Mucosa of stomach (tissue), 1 donor: ENCODE data around the gene ATP12A.

Experiments used
- H3K27me3 ChIP-seq: one replicate; pipeline ENCODE4 v1.7.0; 2013; ENCODE audit warnings: mild to moderate bottlenecking, low read length; ENCODE audit not compliant: control insufficient read depth, insufficient read depth
- H3K36me3 ChIP-seq: one replicate; pipeline ENCODE4 v1.7.0; 2013; ENCODE audit warnings: low read length; ENCODE audit not compliant: control insufficient read depth, insufficient read depth
- H3K4me1 ChIP-seq: one replicate; pipeline ENCODE4 v1.7.0; 2013; ENCODE audit warnings: mild to moderate bottlenecking, low read length; ENCODE audit not compliant: control insufficient read depth, insufficient read depth
- H3K4me3 ChIP-seq: one replicate; pipeline ENCODE4 v1.7.0; 2013; ENCODE audit warnings: low read length
- H3K9ac ChIP-seq: one replicate; pipeline ENCODE4 v1.7.0; 2013; ENCODE audit warnings: mild to moderate bottlenecking, low read length, moderate library complexity
- H3K9me3 ChIP-seq: one replicate; pipeline ENCODE4 v1.7.0; 2013; ENCODE audit warnings: mild to moderate bottlenecking, low read length, moderate library complexity; ENCODE audit not compliant: control insufficient read depth
- donor health status: Pancreatic carcinoma.

ATP12A gene

GRCh38 chr13:24650161-24650560 is 30.0 kb upstream of the ATP12A start:
- no peaks in the 10 kb centered on the region for H3K36me3 ChIP-seq

DNA sequence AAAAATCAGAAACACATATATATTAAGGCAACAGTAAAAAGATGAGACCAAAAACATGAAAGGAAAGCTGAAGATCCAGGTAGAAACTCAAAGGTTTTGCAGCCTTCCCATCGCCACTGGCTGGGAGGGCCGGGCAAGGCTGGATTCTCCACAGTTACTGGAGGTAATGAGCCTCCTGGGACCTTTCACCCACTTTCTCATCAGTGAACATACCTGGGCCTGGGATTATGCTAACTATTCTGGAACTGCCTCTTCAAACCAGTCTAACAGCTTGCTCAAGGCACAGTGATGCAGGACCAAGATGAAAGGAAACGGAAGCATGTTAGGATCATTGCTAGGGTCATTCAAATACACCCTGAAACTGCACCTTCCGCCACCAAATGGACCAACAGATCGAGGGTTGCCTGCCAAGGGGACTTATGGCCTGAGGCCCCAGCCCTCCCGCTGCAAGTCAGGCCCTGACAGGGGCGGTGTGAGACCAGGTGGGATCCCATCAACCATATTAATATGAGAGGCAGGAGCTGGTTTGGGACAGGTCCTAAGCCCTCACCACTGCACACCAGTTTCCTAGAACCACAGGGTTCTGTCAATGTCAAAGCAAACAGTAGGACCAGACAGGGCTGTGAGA is 28.4 kb upstream of the ATP12A start:
- no peaks in the 10 kb centered on the region for H3K9me3 ChIP-seq
- H3K27me3 ChIP-seq = no peaks in the 10 kb centered on the region
- H3K4me1 ChIP-seq = no peaks in the 10 kb centered on the region
- no peaks in the 10 kb centered on the region for H3K36me3 ChIP-seq
- H3K4me3 ChIP-seq = no peak overlapping the region
- H3K9ac ChIP-seq = no peak overlapping the region

More at GRCh38 chr13:24650161-24650560, 30.0 kb upstream of the ATP12A start:
- H3K4me1 ChIP-seq = no peaks in the 10 kb centered on the region
- H3K27me3 ChIP-seq = no peaks in the 10 kb centered on the region
- no peak overlapping the region for H3K9ac ChIP-seq
- H3K9me3 ChIP-seq = no peaks in the 10 kb centered on the region
- H3K4me3 ChIP-seq = no peak overlapping the region

- Histone ChIP-seq H3K36me3 (no peaks in the 10 kb centered on the region), H3K9me3 (no peaks in the 10 kb centered on the region), H3K4me3 (no peak overlapping the region), H3K27me3 (no peaks in the 10 kb centered on the region), H3K9ac (no peak overlapping the region), H3K4me1 (no peaks in the 10 kb centered on the region)
Measured at GRCh38 chr13:24652359-24652758, 27.8 kb upstream of the ATP12A start.

- Histone ChIP-seq H3K4me3 (no peak overlapping the region), H3K36me3 (no peaks in the 10 kb centered on the region), H3K4me1 (peaks cover 5% of the 10 kb centered on the region), H3K9me3 (no peaks in the 10 kb centered on the region), H3K9ac (no peak overlapping the region), H3K27me3 (no peaks in the 10 kb centered on the region)
Measured at GRCh38 chr13:24654741-24655140, 25.5 kb upstream of the ATP12A start.

GRCh38 chr13:24659239-24659638 is 21.0 kb upstream of the ATP12A start:
- H3K27me3 ChIP-seq = no peaks in the 10 kb centered on the region
- H3K9me3 ChIP-seq = no peaks in the 10 kb centered on the region
- no peak overlapping the region for H3K4me3 ChIP-seq
- no peaks in the 10 kb centered on the region for H3K36me3 ChIP-seq
- H3K9ac ChIP-seq = no peak overlapping the region
- H3K4me1 ChIP-seq = peaks cover 12% of the 10 kb centered on the region

DNA sequence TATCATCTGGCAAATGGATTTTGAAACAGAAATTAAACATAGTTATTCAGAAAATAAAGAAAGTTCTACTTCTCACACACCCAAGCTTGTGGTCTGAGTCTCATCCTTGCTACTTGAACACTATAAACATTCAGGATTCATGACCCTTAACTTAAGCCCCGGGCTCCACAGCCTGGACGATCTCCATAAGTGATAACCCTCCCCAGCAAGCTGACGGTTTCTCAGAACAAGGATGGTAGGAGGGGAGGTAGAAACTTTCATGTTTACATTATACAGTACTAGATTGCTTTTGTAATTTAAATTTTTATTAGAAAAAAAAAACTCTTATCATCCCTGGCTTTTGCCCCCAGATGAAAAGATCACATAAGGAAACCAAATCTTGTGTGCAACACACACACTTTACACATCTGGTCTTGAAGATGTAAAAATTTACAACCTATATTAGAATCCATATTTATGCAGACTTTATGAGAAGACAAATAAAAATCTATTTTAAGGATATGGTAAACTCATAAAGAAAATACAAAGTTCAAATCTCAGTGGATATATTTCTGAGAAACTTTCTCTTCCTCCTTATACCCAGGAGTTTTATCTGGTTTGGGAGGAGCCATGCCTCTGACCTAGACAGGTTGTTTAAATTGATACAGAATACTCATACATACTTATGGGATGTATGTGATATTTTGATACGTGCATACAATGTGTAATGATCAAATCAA is 20.0 kb upstream of the ATP12A start:
- H3K9ac ChIP-seq = no peak overlapping the region
- H3K36me3 ChIP-seq = no peaks in the 10 kb centered on the region
- H3K27me3 ChIP-seq = no peaks in the 10 kb centered on the region
- H3K9me3 ChIP-seq = no peaks in the 10 kb centered on the region
- no peak overlapping the region for H3K4me3 ChIP-seq
- peaks cover 12% of the 10 kb centered on the region for H3K4me1 ChIP-seq

GRCh38 chr13:24661713-24662112 is 18.5 kb upstream of the ATP12A start:
- Histone ChIP-seq H3K9ac (no peak overlapping the region), H3K36me3 (no peaks in the 10 kb centered on the region), H3K9me3 (no peaks in the 10 kb centered on the region), H3K27me3 (no peaks in the 10 kb centered on the region), H3K4me3 (no peak overlapping the region), H3K4me1 (peaks cover 12% of the 10 kb centered on the region)

GRCh38 chr13:24662195-24663088 is 17.8 kb upstream of the ATP12A start:
- Histone ChIP-seq H3K4me1 (peaks cover 12% of the 10 kb centered on the region), H3K9me3 (no peaks in the 10 kb centered on the region), H3K36me3 (no peaks in the 10 kb centered on the region), H3K4me3 (no peak overlapping the region), H3K9ac (no peak overlapping the region), H3K27me3 (no peaks in the 10 kb centered on the region)

GRCh38 chr13:24663089-24663395 is 17.2 kb upstream of the ATP12A start:
- Histone ChIP-seq H3K4me1 (peaks cover 12% of the 10 kb centered on the region), H3K27me3 (no peaks in the 10 kb centered on the region), H3K4me3 (no peak overlapping the region), H3K36me3 (no peaks in the 10 kb centered on the region), H3K9me3 (no peaks in the 10 kb centered on the region), H3K9ac (no peak overlapping the region)

DNA sequence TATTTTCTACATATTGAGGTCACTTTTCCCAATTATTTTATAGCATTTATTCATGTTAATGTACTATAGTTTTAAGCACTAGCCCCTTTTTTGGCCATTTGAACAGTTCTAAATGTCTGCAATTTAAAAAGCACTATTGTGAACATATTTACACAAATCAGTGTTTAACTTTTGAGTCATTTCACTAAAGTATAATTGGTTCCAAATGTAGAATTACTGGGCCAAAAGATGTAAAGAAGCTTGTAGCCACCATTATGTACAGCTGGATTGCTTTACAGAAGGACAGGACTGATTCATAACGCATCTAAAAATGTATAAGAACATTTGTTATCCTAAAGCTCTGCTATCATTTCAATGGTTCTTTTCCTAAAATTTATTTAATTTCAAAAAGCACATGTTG is 16.6 kb upstream of the ATP12A start:
- Histone ChIP-seq H3K9me3 (no peaks in the 10 kb centered on the region), H3K36me3 (no peaks in the 10 kb centered on the region), H3K4me1 (peaks cover 12% of the 10 kb centered on the region), H3K27me3 (no peaks in the 10 kb centered on the region), H3K4me3 (no peak overlapping the region), H3K9ac (no peak overlapping the region)

GRCh38 chr13:24664726-24665409 is 15.3 kb upstream of the ATP12A start:
- H3K9me3 ChIP-seq = no peaks in the 10 kb centered on the region
- H3K36me3 ChIP-seq = no peaks in the 10 kb centered on the region
- peaks cover 6% of the 10 kb centered on the region for H3K4me1 ChIP-seq
- no peak overlapping the region for H3K9ac ChIP-seq
- no peak overlapping the region for H3K4me3 ChIP-seq
- no peaks in the 10 kb centered on the region for H3K27me3 ChIP-seq

GRCh38 chr13:24668511-24668910 is 11.7 kb upstream of the ATP12A start:
- Histone ChIP-seq H3K4me1 (peaks cover 10% of the 10 kb centered on the region), H3K9ac (no peak overlapping the region), H3K9me3 (no peaks in the 10 kb centered on the region), H3K4me3 (no peak overlapping the region), H3K36me3 (no peaks in the 10 kb centered on the region), H3K27me3 (no peaks in the 10 kb centered on the region)
